Measurements from ENCODE around the gene PINLYP. TPM values are rescaled to one million over a fixed set of nuclear protein-coding genes. Genes with fewer than 3 reads are reported as not detected.

Gene PINLYP
- total RNA-seq, 1 experiment from 2014 or later, result not detected

- Histone ChIP-seq H3K9me3 (no peaks in the 10 kb centered on the region), H3K4me3 (no peak overlapping the region), H3K27me3 (no peaks in the 10 kb centered on the region), H3K36me3 (peaks cover 31% of the 10 kb centered on the region)
- no peak for DNase-seq
Measured at GRCh38 chr19:43609872-43610271, 34.3 kb downstream of the PINLYP start.

GRCh38 chr19:43610493-43610892 lies 34.9 kb downstream of the PINLYP start:
- DNase-seq, result no peak

GRCh38 chr19:43611788-43612187 lies 36.2 kb downstream of the PINLYP start, which contains the start of gene SRRM5:
SRRM5 (plus strand) TSS chr19:43612088; CDS start chr19:43612122, 34 bp downstream.
- DNase-seq, result no peak
- H3K4me3 ChIP-seq, result no peak within 1 kb of the TSS
- no peaks in the 10 kb centered on the region for H3K27me3 ChIP-seq
- H3K36me3 ChIP-seq, result peaks cover 31% of the 10 kb centered on the region
- no peaks in the 10 kb centered on the region for H3K9me3 ChIP-seq

More at GRCh38 chr19:43610493-43610892, 34.9 kb downstream of the PINLYP start:
- Histone ChIP-seq H3K36me3 (peaks cover 31% of the 10 kb centered on the region), H3K9me3 (no peaks in the 10 kb centered on the region), H3K27me3 (no peaks in the 10 kb centered on the region), H3K4me3 (no peak overlapping the region)

DNA sequence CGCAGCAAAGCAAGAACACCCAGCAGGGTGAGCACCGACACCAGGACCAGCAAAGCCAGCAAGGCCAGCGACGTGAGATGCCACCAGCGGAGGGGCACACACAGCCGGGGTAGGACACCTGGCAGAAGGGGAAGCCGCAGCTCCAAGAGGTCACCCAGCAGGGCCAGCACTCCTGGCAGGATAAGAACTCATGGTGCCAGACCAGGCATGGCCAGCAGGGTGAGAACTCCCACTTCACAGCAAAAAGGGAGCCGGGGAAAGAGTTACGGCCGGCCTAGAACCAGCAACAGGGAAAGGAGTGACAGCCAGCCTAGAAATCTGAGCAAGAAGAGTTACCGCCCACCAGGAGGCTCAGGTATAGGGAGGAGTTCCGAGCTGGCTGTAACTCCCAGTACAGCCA lies 36.8 kb downstream of the PINLYP start:
- H3K36me3 ChIP-seq, result peaks cover 31% of the 10 kb centered on the region
- H3K27me3 ChIP-seq, result no peaks in the 10 kb centered on the region
- no peaks in the 10 kb centered on the region for H3K9me3 ChIP-seq
- DNase-seq, result no peak
- H3K4me3 ChIP-seq, result no peak overlapping the region

GRCh38 chr19:43616306-43616705 lies 40.7 kb downstream of the PINLYP start:
- H3K4me3 ChIP-seq, result no peak overlapping the region
- H3K36me3 ChIP-seq, result peaks cover 23% of the 10 kb centered on the region
- no peaks in the 10 kb centered on the region for H3K27me3 ChIP-seq
- DNase-seq, result no peak
- H3K9me3 ChIP-seq, result no peaks in the 10 kb centered on the region

DNA sequence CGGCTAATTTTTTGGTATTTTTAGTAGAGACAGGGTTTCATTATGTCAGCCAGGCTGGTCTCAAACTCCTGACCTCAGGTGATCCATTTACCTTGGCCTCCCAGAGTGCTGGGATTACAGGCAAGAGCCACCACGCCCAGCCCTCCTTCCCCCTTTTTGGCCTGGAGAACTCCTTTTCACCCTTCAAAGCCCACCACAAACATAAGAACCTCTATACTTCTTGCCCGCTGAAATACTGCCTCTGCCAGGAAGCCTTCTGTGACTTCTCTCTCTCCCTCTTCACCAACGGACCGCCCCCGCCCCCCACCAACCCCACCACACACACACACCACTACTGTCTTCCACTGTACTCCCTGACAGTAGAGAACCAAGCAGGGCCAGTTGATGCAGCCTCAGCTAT lies 41.4 kb downstream of the PINLYP start:
- Histone ChIP-seq H3K9me3 (no peaks in the 10 kb centered on the region), H3K4me3 (no peak overlapping the region), H3K27me3 (no peaks in the 10 kb centered on the region), H3K36me3 (peaks cover 18% of the 10 kb centered on the region)
- DNase-seq, result no peak

DNA sequence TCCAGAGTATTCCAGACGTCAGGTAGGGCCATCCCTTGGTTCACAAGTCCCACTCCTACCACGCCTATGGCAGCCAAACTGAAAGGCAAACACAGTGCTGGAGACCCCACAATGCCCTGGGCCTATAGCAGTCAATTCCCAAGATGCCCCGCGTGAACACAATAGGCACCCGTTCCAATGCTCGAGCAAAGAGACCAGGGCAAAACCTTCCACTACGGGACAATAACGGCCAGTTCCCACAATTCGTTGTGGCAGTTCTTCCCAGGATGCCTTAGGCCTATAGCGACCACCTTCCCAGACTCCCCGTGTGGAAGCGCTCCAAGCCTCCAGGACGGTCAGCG lies 43.3 kb downstream of the PINLYP start:
- H3K4me3 ChIP-seq, result peak overlapping the region; percentile 72
- H3K9me3 ChIP-seq, result no peaks in the 10 kb centered on the region
- DNase-seq, result peak; percentile 50
- peaks cover 3% of the 10 kb centered on the region; the same call in 1 of the 2 replicates for H3K36me3 ChIP-seq
- H3K27me3 ChIP-seq, result no peaks in the 10 kb centered on the region

DNA sequence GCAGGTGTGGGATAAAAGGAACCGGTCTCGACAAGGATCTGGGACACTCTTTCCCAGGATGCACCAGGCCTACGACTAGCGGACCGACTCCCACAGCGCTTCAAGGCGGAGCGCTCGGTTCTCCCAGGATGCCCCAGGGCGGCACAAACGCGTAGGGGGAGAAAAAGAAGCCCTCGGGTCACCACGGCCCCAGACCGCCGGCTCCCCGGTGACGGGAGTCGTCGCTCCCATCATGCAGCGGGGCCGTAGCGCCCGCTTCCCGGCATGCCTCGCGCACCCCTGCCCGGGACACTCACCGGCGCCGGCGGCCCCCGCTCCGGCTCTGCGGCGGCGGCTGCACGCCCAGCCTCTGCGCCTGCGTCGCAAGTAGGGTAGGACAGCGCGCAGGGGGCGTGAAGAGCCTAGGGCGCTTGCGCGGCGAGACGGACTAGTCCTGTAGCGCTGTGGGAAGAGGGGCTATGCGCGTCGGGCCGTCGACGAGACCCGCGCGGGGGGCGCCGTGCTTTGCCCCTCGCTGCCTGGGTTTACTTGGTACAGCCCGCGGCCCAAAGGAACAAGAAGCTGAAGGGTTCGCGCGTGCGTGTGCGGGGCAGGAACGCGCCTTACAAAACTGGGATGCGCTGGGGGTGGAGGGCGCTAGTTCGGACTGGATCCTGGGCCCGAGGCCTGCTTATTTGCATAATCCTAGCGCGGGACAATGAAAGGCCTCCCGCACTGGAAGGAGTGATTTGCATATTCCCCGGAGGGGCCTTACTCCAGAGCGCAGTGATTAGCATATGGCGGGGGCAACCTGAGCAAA lies 43.9 kb downstream of the PINLYP start, which contains the start of gene ZNF428:
Gene ZNF428 (minus strand): TSS at position 368 of the 799 bp plus-strand sequence. CDS start 5,325 bp downstream, outside the sequence.
- Histone ChIP-seq H3K4me3 (peak within 1 kb of the TSS; percentile 72), H3K9me3 (no peaks in the 10 kb centered on the region), H3K27me3 (no peaks in the 10 kb centered on the region), H3K36me3 (no peaks in the 10 kb centered on the region; the same call in 1 of the 2 replicates)
- peak; percentile 90 for DNase-seq

DNA sequence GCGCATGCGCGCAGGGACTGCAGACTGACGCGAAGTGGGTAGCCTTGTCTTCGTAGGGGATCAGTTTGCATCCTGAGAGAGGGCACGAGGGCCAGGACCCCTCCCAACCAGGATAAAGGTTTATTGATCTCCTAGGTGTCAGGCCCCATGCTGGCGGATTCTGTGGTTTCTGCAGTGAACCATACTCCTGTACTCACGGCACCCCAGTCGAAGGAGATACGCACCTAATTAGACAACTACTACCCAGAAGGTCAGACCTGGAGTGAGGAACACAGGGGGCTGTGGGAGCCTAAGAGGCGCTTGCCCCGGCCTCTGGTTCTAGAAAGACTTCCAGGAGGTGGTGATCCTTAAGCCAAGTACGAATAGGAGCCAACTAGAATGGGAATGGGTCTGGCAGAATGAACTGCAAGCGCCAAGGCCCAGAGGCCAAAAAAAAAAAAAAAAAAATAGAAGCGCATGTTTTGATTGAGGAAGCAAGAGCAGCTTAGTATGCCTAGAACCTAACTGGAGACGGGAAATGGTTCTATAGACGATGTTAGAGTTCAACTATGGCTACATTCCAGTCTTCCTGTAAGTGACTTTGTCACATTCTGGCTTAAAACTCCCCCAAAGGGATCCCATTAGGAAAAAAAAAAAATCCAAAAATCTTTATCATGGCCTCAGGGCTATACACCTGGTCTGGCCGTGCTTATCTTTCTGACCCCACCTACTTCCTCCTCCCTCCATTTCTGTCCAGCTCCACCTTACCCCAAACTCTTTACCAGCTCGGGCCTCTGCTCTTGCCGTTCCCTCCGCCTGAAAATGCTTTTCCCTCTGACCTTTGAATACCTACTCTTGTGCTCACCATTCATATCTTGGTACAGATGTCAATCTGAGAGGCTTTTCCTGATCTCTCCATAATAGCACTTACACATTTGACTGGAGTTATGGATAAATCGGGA lies 44.7 kb downstream of the PINLYP start:
- no peak for DNase-seq
- Histone ChIP-seq H3K27me3 (no peaks in the 10 kb centered on the region), H3K4me3 (peak overlapping the region; percentile 72), H3K36me3 (no peaks in the 10 kb centered on the region), H3K9me3 (no peaks in the 10 kb centered on the region)

DNA sequence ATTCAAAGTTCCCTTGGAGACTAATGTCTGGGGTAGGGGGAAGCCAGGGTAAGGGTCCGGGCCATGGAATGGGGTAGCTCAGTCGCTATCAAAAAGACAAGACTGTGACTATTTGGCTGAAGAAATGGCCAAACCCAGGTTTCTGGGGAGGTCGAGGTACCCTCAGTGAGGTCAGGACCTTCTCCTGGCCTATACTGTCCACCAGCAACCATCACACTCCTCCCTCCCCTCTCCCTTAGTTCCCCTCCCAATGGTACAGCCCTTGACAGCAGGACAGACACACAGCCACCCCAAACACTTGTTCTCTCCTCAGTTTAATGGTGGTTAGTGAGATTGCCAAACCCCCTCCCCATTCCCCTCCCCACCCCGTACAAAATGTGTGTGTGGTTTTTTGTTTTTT lies 46.5 kb downstream of the PINLYP start:
- Histone ChIP-seq H3K9me3 (no peaks in the 10 kb centered on the region), H3K27me3 (no peaks in the 10 kb centered on the region; the same call in 1 of the 2 replicates), H3K36me3 (no peaks in the 10 kb centered on the region), H3K4me3 (no peak overlapping the region)
- DNase-seq, result no peak

DNA sequence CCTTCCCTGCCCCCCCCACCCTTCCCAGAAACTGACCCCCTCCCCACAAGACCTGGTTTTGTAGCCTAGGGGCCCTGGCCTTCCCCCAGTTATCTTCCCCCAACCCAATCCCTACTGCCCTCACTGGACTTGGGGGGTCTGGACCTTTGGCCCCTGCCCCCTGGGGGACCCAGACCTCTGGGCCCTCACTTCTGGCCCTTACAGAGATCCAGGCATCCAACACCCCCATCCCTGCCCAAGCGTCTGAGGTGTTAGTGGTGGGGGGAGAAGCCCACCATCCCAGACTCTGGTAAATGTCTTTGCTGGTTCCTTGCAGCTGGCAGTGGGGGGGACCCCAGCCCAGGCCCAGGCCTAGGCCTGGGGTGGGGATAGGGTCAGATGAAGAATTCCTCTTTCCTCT lies 47.4 kb downstream of the PINLYP start:
- Histone ChIP-seq H3K4me3 (no peak overlapping the region), H3K9me3 (no peaks in the 10 kb centered on the region), H3K36me3 (no peaks in the 10 kb centered on the region), H3K27me3 (no peaks in the 10 kb centered on the region; the same call in 1 of the 2 replicates)
- DNase-seq, result no peak

- no peaks in the 10 kb centered on the region for H3K36me3 ChIP-seq
- no peaks in the 10 kb centered on the region for H3K9me3 ChIP-seq
- H3K27me3 ChIP-seq, result no peaks in the 10 kb centered on the region; the same call in 1 of the 2 replicates
- H3K4me3 ChIP-seq, result no peak overlapping the region
- peak; percentile 40 for DNase-seq
Measured at GRCh38 chr19:43623889-43624670, 48.5 kb downstream of the PINLYP start.

DNA sequence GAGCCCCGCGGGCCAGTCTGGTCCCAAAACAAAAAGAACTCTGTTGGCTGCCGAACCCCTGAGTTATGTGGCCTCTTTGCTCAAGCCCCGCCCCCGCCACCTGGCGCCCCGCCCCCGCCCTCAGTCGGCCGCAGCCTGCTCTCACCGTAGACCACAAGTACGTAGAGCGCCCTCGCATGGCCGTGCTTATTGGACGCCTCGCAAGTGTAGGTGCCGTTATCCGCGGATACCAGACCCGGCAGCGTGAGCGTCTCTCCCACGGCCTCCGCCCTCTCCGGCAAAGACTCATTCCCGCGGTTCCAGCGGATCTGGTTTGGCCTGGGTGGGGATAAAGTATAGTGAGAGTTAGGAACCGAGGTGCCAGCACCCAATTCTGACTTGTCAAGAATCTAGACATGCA lies 49.3 kb downstream of the PINLYP start:
- Histone ChIP-seq H3K36me3 (no peaks in the 10 kb centered on the region), H3K27me3 (no peaks in the 10 kb centered on the region; the same call in 1 of the 2 replicates), H3K4me3 (no peak overlapping the region), H3K9me3 (no peaks in the 10 kb centered on the region)
- peak; percentile 43 for DNase-seq

GRCh38 chr19:43625918-43626579 lies 50.4 kb downstream of the PINLYP start:
- Histone ChIP-seq H3K36me3 (no peaks in the 10 kb centered on the region), H3K27me3 (no peaks in the 10 kb centered on the region; the same call in 1 of the 2 replicates), H3K4me3 (no peak overlapping the region), H3K9me3 (no peaks in the 10 kb centered on the region)
- peak; percentile 45 for DNase-seq

DNA sequence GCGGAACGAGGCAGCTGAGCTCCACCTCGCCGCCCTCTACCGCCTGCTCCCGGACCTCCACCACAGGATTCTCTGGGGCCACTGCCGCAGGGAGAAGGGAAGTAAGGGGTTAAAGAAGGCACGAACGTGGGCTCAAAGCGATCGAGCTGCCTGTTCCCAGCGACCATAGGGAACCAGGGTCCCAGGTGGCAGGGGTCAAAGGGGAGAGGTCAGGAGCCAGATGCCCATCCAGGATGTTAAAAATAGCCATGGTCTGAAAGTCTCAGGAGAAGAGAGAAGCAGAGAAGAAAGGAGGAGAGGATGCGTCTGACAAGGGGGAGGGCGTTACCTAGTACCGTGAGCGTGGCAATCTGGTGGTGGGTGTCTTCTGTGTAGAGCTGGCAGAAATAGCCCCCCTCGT lies 51.2 kb downstream of the PINLYP start:
- H3K36me3 ChIP-seq, result no peaks in the 10 kb centered on the region
- no peaks in the 10 kb centered on the region for H3K9me3 ChIP-seq
- no peak overlapping the region for H3K4me3 ChIP-seq
- peaks cover under 1% of the 10 kb centered on the region; the same call in 1 of the 2 replicates for H3K27me3 ChIP-seq
- DNase-seq, result no peak
